Mesenchymal stem cell (in vitro differentiated cells and primary cell): ENCODE measurements around the gene ZNF512.
A peak's percentile ranks its signal among the peaks of the same experiment; 100 is the strongest.

Experiments used
- DNase-seq: peaks from one replicate; pipeline ENCODE4 v3.0.0-alpha.2; 2013
- H2AFZ ChIP-seq: one replicate; pipeline ENCODE4 v1.6.1; 2013; ENCODE audit warnings: low read depth, mild to moderate bottlenecking, control low read depth, inconsistent platforms, low read length, moderate library complexity
- H2AK5ac ChIP-seq: 2 replicates; pipeline ENCODE4 v1.6.1; 2013; ENCODE audit warnings: low read length, moderate library complexity, mild to moderate bottlenecking, inconsistent platforms; ENCODE audit not compliant: severe bottlenecking
- H2BK120ac ChIP-seq: one replicate; pipeline ENCODE4 v1.6.1; 2013; ENCODE audit warnings: low read depth, mild to moderate bottlenecking, inconsistent platforms, low read length, moderate library complexity
- H2BK12ac ChIP-seq, 2 experiments: one replicate each; pipeline ENCODE4 v1.6.1; 2013; ENCODE audit warnings: inconsistent platforms in 2 of 2, low read length in 2 of 2, mild to moderate bottlenecking in 2 of 2, moderate library complexity in 2 of 2, control low read depth in 1 of 2
- H2BK15ac ChIP-seq: one replicate; pipeline ENCODE4 v1.6.1; 2013; ENCODE audit warnings: mild to moderate bottlenecking, low read depth, inconsistent platforms; ENCODE audit not compliant: poor library complexity, severe bottlenecking
- H2BK5ac ChIP-seq: 2 replicates; pipeline ENCODE4 v1.6.1; 2013; ENCODE audit warnings: low read depth, mild to moderate bottlenecking, low read length, control low read depth, inconsistent platforms; ENCODE audit not compliant: poor library complexity, severe bottlenecking
- H3K14ac ChIP-seq, 2 experiments: one replicate each; pipeline ENCODE4 v1.6.1; 2013; ENCODE audit warnings: inconsistent platforms in 2 of 2, low read length in 2 of 2, control low read depth in 1 of 2, mild to moderate bottlenecking in 1 of 2, moderate library complexity in 1 of 2
- H3K18ac ChIP-seq, 2 experiments: one replicate each; pipeline ENCODE4 v1.6.1; 2013; ENCODE audit warnings: inconsistent platforms in 2 of 2, low read length in 2 of 2, control low read depth in 1 of 2, low read depth in 1 of 2, mild to moderate bottlenecking in 1 of 2
- H3K23ac ChIP-seq, 2 experiments: one replicate each; pipeline ENCODE4 v1.6.1; 2013; ENCODE audit warnings: inconsistent platforms in 2 of 2, low read length in 2 of 2, mild to moderate bottlenecking in 2 of 2, moderate library complexity in 2 of 2, control low read depth in 1 of 2
- H3K27ac ChIP-seq: 2 replicates; pipeline ENCODE4 v1.5.1; 2013; ENCODE audit warnings: mild to moderate bottlenecking, moderate library complexity, low read length, control low read depth, inconsistent platforms; ENCODE audit not compliant: poor library complexity, severe bottlenecking
- H3K27me3 ChIP-seq, 2 experiments: 2 replicates each; pipeline versions ENCODE4 v1.6.1 to v1.7.0; 2013; ENCODE audit warnings: low read length in 2 of 2, mild to moderate bottlenecking in 2 of 2, moderate library complexity in 2 of 2, control low read depth in 1 of 2, inconsistent platforms in 1 of 2; ENCODE audit not compliant: control insufficient read depth in 1 of 2, insufficient read depth in 1 of 2
- H3K36me3 ChIP-seq, 2 experiments: 2 replicates each; pipeline versions ENCODE4 v1.6.1 to v1.7.0; 2013; ENCODE audit warnings: low read length in 2 of 2, control low read depth in 1 of 2, inconsistent platforms in 1 of 2, low read depth in 1 of 2, mild to moderate bottlenecking in 1 of 2; ENCODE audit not compliant: insufficient read depth in 2 of 2, control insufficient read depth in 1 of 2
- H3K4ac ChIP-seq, 2 experiments: one replicate each; pipeline ENCODE4 v1.6.1; 2013; ENCODE audit warnings: inconsistent platforms in 2 of 2, low read length in 2 of 2, mild to moderate bottlenecking in 2 of 2, moderate library complexity in 2 of 2, control low read depth in 1 of 2, low read depth in 1 of 2
- H3K4me1 ChIP-seq: 2 replicates; pipeline ENCODE4 v1.6.1; 2013; ENCODE audit warnings: low read depth, low read length, control low read depth; ENCODE audit not compliant: control insufficient read depth, insufficient read depth
- H3K4me2 ChIP-seq: 2 replicates; pipeline ENCODE4 v1.6.1; 2013; ENCODE audit warnings: low read length, mild to moderate bottlenecking, inconsistent platforms; ENCODE audit not compliant: poor library complexity, severe bottlenecking
- H3K4me3 ChIP-seq, 2 experiments: 2 replicates each; pipeline versions ENCODE4 v1.5.1 to v1.7.0; 2013; ENCODE audit warnings: low read length in 2 of 2, mild to moderate bottlenecking in 2 of 2, control low read depth in 1 of 2, low read depth in 1 of 2; ENCODE audit not compliant: insufficient read depth in 1 of 2
- H3K79me1 ChIP-seq: replicated peaks from 2 replicates; pipeline ENCODE4 v1.6.1; 2013; ENCODE audit warnings: mild to moderate bottlenecking, control low read depth, low read length, inconsistent platforms; ENCODE audit not compliant: poor library complexity, severe bottlenecking
- H3K9ac ChIP-seq: 2 replicates; pipeline ENCODE4 v1.7.0; 2013; ENCODE audit warnings: mild to moderate bottlenecking, low read length, moderate library complexity
- H3K9me3 ChIP-seq: 2 replicates; pipeline ENCODE4 v1.7.0; 2013; ENCODE audit warnings: mild to moderate bottlenecking, low read length; ENCODE audit not compliant: control insufficient read depth
- H4K8ac ChIP-seq: one replicate; pipeline ENCODE4 v1.6.1; 2013; ENCODE audit warnings: inconsistent platforms, mild to moderate bottlenecking, low read length, moderate library complexity
- H4K91ac ChIP-seq: one replicate; pipeline ENCODE4 v1.6.1; 2013; ENCODE audit warnings: mild to moderate bottlenecking, low read length, inconsistent platforms
- WGBS: methylation state at CpG from one replicate; pipeline ENCODE4 v1.1.7; 2013; ENCODE audit warnings: mixed read lengths; 5-methylcytosine and 5-hydroxymethylcytosine counted together

Gene ZNF512

GRCh38 chr2:27615316-27615715 lies 32.5 kb downstream of the ZNF512 start:
- Histone ChIP-seq H3K36me3 (peaks cover 12 to 75% of the 10 kb centered on the region in 2 experiments), H3K4me2 (no peak overlapping the region), H3K4me1 (no peaks in the 10 kb centered on the region), H2AFZ (no peak overlapping the region), H3K27me3 (no peaks in the 10 kb centered on the region), H3K27ac (peak overlapping the region; percentile 54), H2BK12ac (no peak overlapping the region), H2BK5ac (no peak overlapping the region), H4K91ac (no peak overlapping the region), H3K9me3 (no peaks in the 10 kb centered on the region), H3K9ac (no peak overlapping the region), H3K23ac (no peak overlapping the region), H2BK15ac (no peak overlapping the region), H3K4me3 (no peak overlapping the region), H3K79me1 (peaks cover 18% of the 10 kb centered on the region), H3K14ac (no peak overlapping the region), H2BK120ac (no peak overlapping the region), H3K4ac (no peak overlapping the region), H4K8ac (no peak overlapping the region), H3K18ac (no peak overlapping the region), H2AK5ac (no peak overlapping the region)
- DNase-seq, result no peak
- WGBS, result 98% methylated on average over 3 of the region's 3 CpGs

GRCh38 chr2:27621524-27621923 lies 38.7 kb downstream of the ZNF512 start:
- Histone ChIP-seq H2BK12ac (no peak overlapping the region), H2BK15ac (no peak overlapping the region), H2AK5ac (peak overlapping the region; percentile 94), H3K4me3 (no peak overlapping the region), H3K79me1 (peaks cover 10% of the 10 kb centered on the region), H3K4me2 (no peak overlapping the region), H2BK5ac (no peak overlapping the region), H3K18ac (no peak overlapping the region), H4K8ac (no peak overlapping the region), H2AFZ (no peak overlapping the region), H4K91ac (no peak overlapping the region), H3K23ac (no peak overlapping the region), H2BK120ac (no peak overlapping the region), H3K14ac (no peak overlapping the region), H3K27me3 (no peaks in the 10 kb centered on the region), H3K4ac (no peak overlapping the region), H3K9ac (no peak overlapping the region), H3K4me1 (peaks cover 2% of the 10 kb centered on the region), H3K27ac (peak overlapping the region; percentile 15), H3K36me3 (peaks cover 17 to 85% of the 10 kb centered on the region in 2 experiments), H3K9me3 (no peaks in the 10 kb centered on the region)
- WGBS, result 71% methylated on average over 1 of the region's 1 CpG
- no peak for DNase-seq

- no peak overlapping the region for H2BK12ac ChIP-seq
- no peak overlapping the region for H4K8ac ChIP-seq
- no peaks in the 10 kb centered on the region for H3K9me3 ChIP-seq
- H3K4ac ChIP-seq, result no peak overlapping the region
- peaks cover 2% of the 10 kb centered on the region for H3K4me1 ChIP-seq
- peaks cover 10 to 71% of the 10 kb centered on the region in 2 experiments for H3K36me3 ChIP-seq
- H2AK5ac ChIP-seq, result no peak overlapping the region
- DNase-seq, result peak; percentile 56
- no peak overlapping the region for H3K4me3 ChIP-seq
- no peaks in the 10 kb centered on the region for H3K27me3 ChIP-seq
- no peak overlapping the region for H2BK5ac ChIP-seq
- no peak overlapping the region for H4K91ac ChIP-seq
- no peak overlapping the region for H2AFZ ChIP-seq
- WGBS, result 10% methylated on average over 2 of the region's 3 CpGs
- H3K79me1 ChIP-seq, result peaks cover 2% of the 10 kb centered on the region
- no peak overlapping the region for H2BK120ac ChIP-seq
- peak overlapping the region; percentile 88 for H3K27ac ChIP-seq
- no peak overlapping the region for H3K23ac ChIP-seq
- no peak overlapping the region for H3K14ac ChIP-seq
- H3K18ac ChIP-seq, result no peak overlapping the region
- no peak overlapping the region for H3K9ac ChIP-seq
- no peak overlapping the region for H2BK15ac ChIP-seq
- no peak overlapping the region for H3K4me2 ChIP-seq
Observed at GRCh38 chr2:27622921-27623384, 40.1 kb downstream of the ZNF512 start.

- no peaks in the 10 kb centered on the region for H3K9me3 ChIP-seq
- no peak overlapping the region for H4K91ac ChIP-seq
Observed at GRCh38 chr2:27624943-27625342, 42.1 kb downstream of the ZNF512 start.

More at GRCh38 chr2:27624943-27625342, 42.1 kb downstream of the ZNF512 start:
- Histone ChIP-seq H2BK15ac (no peak overlapping the region), H2BK5ac (no peak overlapping the region), H2BK120ac (no peak overlapping the region), H2AK5ac (no peak overlapping the region), H3K27ac (no peak overlapping the region), H3K36me3 (peaks cover 9 to 55% of the 10 kb centered on the region in 2 experiments), H3K4me2 (no peak overlapping the region), H3K4me1 (peaks cover 5% of the 10 kb centered on the region), H3K18ac (no peak overlapping the region), H3K4ac (no peak overlapping the region), H3K23ac (no peak overlapping the region), H3K14ac (no peak overlapping the region), H4K8ac (no peak overlapping the region), H3K9ac (no peak overlapping the region), H2BK12ac (no peak overlapping the region), H3K4me3 (no peak overlapping the region), H2AFZ (no peak overlapping the region), H3K79me1 (peaks cover 8% of the 10 kb centered on the region), H3K27me3 (no peaks in the 10 kb centered on the region)
- DNase-seq, result no peak
